Heart right ventricle (tissue), 16 donors: ENCODE data around the gene ZSWIM8. TPM values are rescaled to one million over a fixed set of nuclear protein-coding genes. Genes with fewer than 3 reads are reported as not detected.

ENCODE experiments used
- ATAC-seq, 8 donors: fragments of 200-7000 bp; cut with Tn5 transposase; one replicate each; pipeline ENCODE4 v1.9.1; 2020; ENCODE audit warnings: mild to moderate bottlenecking in 8 of 8, moderate library complexity in 8 of 8, moderate number of reproducible peaks in 1 of 8
- DNase-seq, 2 donors: peaks; one replicate each; pipeline ENCODE4 v3.0.0-alpha.2; 2020
- H3K27ac ChIP-seq, 10 donors: fragments of 200-600 bp; sonication (generic) in 2 of 10; one replicate each; pipeline versions ENCODE4 v1.5.0 to v1.8.0; 2020 to 2022; ENCODE audit warnings: mild to moderate bottlenecking in 3 of 10
- H3K27me3 ChIP-seq, 7 donors: fragments of 200-600 bp; one replicate each; pipeline ENCODE4 v1.8.0; 2021 to 2022; ENCODE audit warnings: mild to moderate bottlenecking in 2 of 7
- H3K36me3 ChIP-seq, 9 donors: fragments of 200-600 bp; sonication (generic) in 1 of 9; one replicate each; pipeline versions ENCODE4 v1.5.0 to v1.8.0; 2020 to 2022; ENCODE audit warnings: mild to moderate bottlenecking in 2 of 9
- H3K4me1 ChIP-seq, 9 donors: fragments of 200-600 bp; sonication (generic) in 1 of 9; one replicate each; pipeline versions ENCODE4 v1.5.0 to v1.8.0; 2020 to 2022; ENCODE audit warnings: mild to moderate bottlenecking in 4 of 9
- H3K4me3 ChIP-seq, 10 donors: fragments of 200-600 bp; sonication (generic) in 2 of 10; one replicate each; pipeline versions ENCODE4 v1.5.0 to v1.8.0; 2020 to 2022; ENCODE audit warnings: mild to moderate bottlenecking in 7 of 10, moderate library complexity in 2 of 10
- H3K9me3 ChIP-seq, 11 donors: fragments of 200-600 bp in 10 of 11; sonication (generic) in 2 of 11; one replicate each; pipeline versions ENCODE4 v1.5.0 to v1.8.0; 2013 to 2022; ENCODE audit warnings: mild to moderate bottlenecking in 2 of 11, control low read depth in 1 of 11, moderate library complexity in 1 of 11
- WGBS, 2 donors: extraction: QIAGEN DNeasy Blood & Tissue Kit; methylation state at CpG; one replicate each; pipeline ENCODE4 v1.1.7; 2013; ENCODE audit warnings: inconsistent platforms in 1 of 2; 5-methylcytosine and 5-hydroxymethylcytosine counted together
- intact Hi-C, 10 donors: fragments of 100-400 bp; cut with DNase I; formaldehyde crosslinking; loops; one replicate each; pipeline versions ENCODE4 v1.11.1 to v1.14.2; 2022
- polyA plus RNA-seq, 2 donors: library from polyadenylated mRNA; stranded (reverse); fragments of 200-250 nt; gene quantifications; one replicate each; pipeline ENCODE4 v1.2.3, GENCODE V29; 2013
- total RNA-seq, 10 donors: library from RNA; stranded (reverse); fragmentation: NEBNext Ultra II Directional in 3 of 10; extraction: Animal tissue kit (Norgen Biotek cat#: 25700) in 3 of 10; gene quantifications; one replicate each; pipeline versions ENCODE4 v1.2.1 to v1.2.4, GENCODE V29; 2021 to 2023
- TF ChIP-seq, protein P1 (sequence below), 9 donors: fragments of 200-600 bp; sonication (generic) in 2 of 9; IDR thresholded peaks; one replicate each; pipeline versions ENCODE4 v1.5.0 to v1.8.0; 2021 to 2022; ENCODE audit warnings: antibody characterized with exemption in 9 of 9, mild to moderate bottlenecking in 5 of 9, moderate library complexity in 1 of 9
- donor health status: Arrhythmogenic right ventricular cardiomyopathy.
- donor health status: ischemic (EF 13 %, LVEDD 7.1; RV severe dilation, severe dysfunction).
- donor health status: healthy with polysubstance abuse.
- donor health status: DM: no; HTN: yes; CAD: no.
- donor health status: DM: no; HTN: no; CAD: no.
- donor health status: ischemic (EF 25% LVEDD 6.9; RV normal size, moderate dysfunction).
- donor health status: ischemic (EF 25% LVEDD 5.7; RV mildly dilated, moderate dysfunction).
- donor health status: healthy.
- donor health status: DM: yes; HTN: yes; CAD: no.
- donor health status: Ischemic cardiomyopathy.
- donor health status: ischemic (EF 35%, LVEDD 5.7; RV mildly dilated, moderate dysfunction).
- donor health status: nonischemic (EF 11% LVEDD 7.7; RV severe dilation, severe dysfunction).
- donor health status: DM: yes; HTN: yes; CAD: no.
- donor health status: PGD.
- donor health status: ischemic (EF 29% LVEDD 5.4; RV normal size, mild dysfunction).
- donor health status: nonischemic (EF 23%, LVEDD 6.1; RV moderate dilation, normal function).

The ZSWIM8 gene
- total and polyA plus RNA-seq, 12 donors: 35.2 to 139 (median 47.0) TPM

DNA sequence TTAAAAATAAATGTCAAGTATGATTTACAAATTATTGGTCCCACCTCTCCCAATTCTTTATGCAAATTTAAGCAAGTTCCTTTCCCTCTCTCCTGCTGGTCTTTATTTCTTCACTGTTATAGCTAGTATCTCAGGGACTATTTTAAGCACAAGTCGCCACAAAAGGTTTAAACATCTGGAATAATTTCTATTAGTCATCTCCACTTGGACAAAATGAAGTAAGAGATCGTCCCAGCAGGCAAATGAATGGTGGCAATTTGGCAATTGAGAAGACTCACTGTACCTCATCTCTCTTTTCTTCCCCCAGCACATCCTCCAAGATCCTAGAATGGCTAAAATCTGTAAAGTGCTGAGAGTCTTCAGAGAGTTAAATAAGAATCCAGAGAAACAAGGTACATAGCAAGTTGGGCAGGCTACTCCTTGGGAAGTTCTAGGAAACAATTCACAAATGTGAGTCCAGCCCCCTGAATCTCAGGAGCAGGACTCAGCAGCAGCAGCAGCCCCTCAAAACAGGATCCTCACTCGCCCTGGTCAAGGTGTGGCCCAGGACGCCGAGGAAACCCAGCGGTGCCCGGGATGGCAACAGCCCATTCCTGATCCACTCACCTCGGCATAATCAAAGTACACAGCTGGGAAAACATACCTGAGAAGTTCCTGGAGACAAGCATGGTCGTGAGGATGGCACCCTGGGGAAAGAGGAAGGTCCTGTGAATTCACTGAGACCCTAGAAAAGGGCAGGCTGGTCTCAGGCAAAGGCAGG, 56.3 kb downstream of the ZSWIM8 start:
- ATAC-seq: no peak
- TF ChIP-seq, protein P1, sequence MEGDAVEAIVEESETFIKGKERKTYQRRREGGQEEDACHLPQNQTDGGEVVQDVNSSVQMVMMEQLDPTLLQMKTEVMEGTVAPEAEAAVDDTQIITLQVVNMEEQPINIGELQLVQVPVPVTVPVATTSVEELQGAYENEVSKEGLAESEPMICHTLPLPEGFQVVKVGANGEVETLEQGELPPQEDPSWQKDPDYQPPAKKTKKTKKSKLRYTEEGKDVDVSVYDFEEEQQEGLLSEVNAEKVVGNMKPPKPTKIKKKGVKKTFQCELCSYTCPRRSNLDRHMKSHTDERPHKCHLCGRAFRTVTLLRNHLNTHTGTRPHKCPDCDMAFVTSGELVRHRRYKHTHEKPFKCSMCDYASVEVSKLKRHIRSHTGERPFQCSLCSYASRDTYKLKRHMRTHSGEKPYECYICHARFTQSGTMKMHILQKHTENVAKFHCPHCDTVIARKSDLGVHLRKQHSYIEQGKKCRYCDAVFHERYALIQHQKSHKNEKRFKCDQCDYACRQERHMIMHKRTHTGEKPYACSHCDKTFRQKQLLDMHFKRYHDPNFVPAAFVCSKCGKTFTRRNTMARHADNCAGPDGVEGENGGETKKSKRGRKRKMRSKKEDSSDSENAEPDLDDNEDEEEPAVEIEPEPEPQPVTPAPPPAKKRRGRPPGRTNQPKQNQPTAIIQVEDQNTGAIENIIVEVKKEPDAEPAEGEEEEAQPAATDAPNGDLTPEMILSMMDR (IDR thresholded peaks at IDR 0.05): no peak
- no peaks in the 10 kb centered on the region for H3K9me3 ChIP-seq
- H3K4me1 ChIP-seq: peaks cover 0 to 5% (median 0%) of the 10 kb centered on the region in 9 donors
- no peak for DNase-seq
- H3K27ac ChIP-seq: no peak overlapping the region
- WGBS, 2 donors: 85 to 95% methylated on average over 9 of the region's 9 CpGs
- no peak overlapping the region for H3K4me3 ChIP-seq
- peaks cover 0 to 99% (median 24%) of the 10 kb centered on the region in 9 donors for H3K36me3 ChIP-seq
- intact Hi-C loops: no loop called here
- no peaks in the 10 kb centered on the region for H3K27me3 ChIP-seq

DNA sequence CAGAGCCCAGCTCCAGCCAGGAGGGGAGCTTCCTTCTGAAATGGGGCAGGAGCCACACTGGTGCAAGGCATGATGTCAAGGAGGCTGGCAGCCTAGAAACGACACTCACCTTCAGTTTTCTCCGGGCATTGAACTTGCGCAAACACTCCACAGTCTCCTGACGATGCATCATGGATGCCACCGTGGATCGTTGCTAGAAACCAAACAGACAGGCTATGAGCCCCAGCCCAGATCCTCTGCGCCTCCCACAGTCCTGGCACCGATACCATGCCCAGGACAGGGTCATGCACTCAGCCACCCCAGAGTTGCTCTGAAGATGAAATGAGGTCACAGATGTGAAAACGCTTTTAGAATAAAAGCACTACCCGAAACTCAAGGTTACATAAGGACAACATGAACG, 56.9 kb downstream of the ZSWIM8 start:
- H3K27ac ChIP-seq: no peak overlapping the region
- intact Hi-C loops: no loop called here
- TF ChIP-seq, protein P1 (IDR thresholded peaks at IDR 0.05): no peak
- H3K4me1 ChIP-seq: peaks cover 0 to 5% (median 0%) of the 10 kb centered on the region in 9 donors
- 93 to 95% methylated on average over 11 of the region's 11 CpGs for WGBS, 2 donors
- H3K9me3 ChIP-seq: no peaks in the 10 kb centered on the region
- peaks cover 0 to 99% (median 31%) of the 10 kb centered on the region in 9 donors for H3K36me3 ChIP-seq
- no peaks in the 10 kb centered on the region for H3K27me3 ChIP-seq
- H3K4me3 ChIP-seq: no peak overlapping the region
- no peak for DNase-seq
- ATAC-seq: no peak

DNA sequence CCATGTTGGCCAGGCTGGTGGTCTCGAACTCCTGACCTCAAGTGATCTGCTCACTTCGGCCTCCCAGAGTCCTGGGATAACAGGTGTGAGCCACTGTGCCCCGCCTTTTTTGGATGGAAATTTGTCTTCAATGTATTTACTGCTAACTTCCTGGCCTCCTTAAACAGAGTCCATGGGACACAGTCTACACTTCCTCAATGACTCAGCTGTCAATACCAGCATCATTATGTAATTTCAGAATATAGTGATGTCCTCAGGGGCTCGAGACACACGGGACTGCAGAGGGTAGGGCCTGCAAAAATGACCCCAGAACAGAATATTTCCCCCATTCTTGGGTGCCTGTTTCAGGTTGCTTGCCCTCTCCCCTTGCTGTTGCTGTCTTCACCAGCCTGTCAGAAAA, 57.9 kb downstream of the ZSWIM8 start:
- ATAC-seq: no peak
- WGBS, 2 donors: 83 to 88% methylated on average over 5 of the region's 5 CpGs

DNA sequence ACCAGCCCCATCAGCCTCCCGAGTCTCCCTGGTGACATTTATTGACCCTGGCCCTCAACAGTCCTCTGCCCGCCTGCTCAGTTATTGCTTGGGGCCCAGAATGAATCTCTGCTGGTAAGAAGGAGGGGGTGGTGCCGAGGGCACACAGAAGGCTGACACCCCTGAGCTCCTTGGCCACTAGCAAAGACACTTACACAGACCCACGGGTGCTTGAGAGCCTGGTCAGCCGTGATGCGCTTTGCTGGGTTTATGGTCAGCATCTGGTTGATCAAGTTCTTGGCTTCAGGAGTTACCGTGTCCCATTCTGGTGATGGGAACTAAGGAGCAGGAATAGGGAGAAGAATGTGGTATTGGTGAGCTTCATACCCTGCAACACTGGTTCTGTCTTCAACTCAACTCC, 61.6 kb downstream of the ZSWIM8 start:
- ATAC-seq (no peak), DNase-seq (no peak)
- H3K36me3 ChIP-seq: peaks cover 0 to 87% (median 21%) of the 10 kb centered on the region in 9 donors
- H3K4me3 ChIP-seq: no peak overlapping the region
- no peaks in the 10 kb centered on the region for H3K27me3 ChIP-seq
- H3K9me3 ChIP-seq: no peaks in the 10 kb centered on the region
- 92 to 93% methylated on average over 7 of the region's 7 CpGs for WGBS, 2 donors
- H3K27ac ChIP-seq: no peak overlapping the region
- intact Hi-C loops: loop anchor here in 1 of 10 donors (5.0 kb wide), 1 partner anchor 35 kb away; no protein-coding TSS in a partner anchor
- TF ChIP-seq, protein P1 (IDR thresholded peaks at IDR 0.05): no peak
- peaks cover 0 to 34% (median 24%) of the 10 kb centered on the region in 9 donors for H3K4me1 ChIP-seq

More for the DNA sequence above, 57.9 kb downstream of the ZSWIM8 start:
- Histone ChIP-seq H3K4me1 (peaks cover 0 to 5% (median 3%) of the 10 kb centered on the region in 9 donors), H3K27ac (no peak overlapping the region), H3K36me3 (peaks cover 0 to 99% (median 30%) of the 10 kb centered on the region in 9 donors), H3K27me3 (no peaks in the 10 kb centered on the region), H3K9me3 (no peaks in the 10 kb centered on the region), H3K4me3 (no peak overlapping the region)
- TF ChIP-seq, protein P1 (IDR thresholded peaks at IDR 0.05): no peak
- DNase-seq: no peak
- intact Hi-C loops: no loop called here
